ENCODE results near the gene HORMAD2. TPM values are rescaled to one million over a fixed set of nuclear protein-coding genes. Genes with fewer than 3 reads are reported as not detected.

HORMAD2 gene
- total RNA-seq, 1 experiment from 2014 or later: not detected

- Histone ChIP-seq H3K9me3 (ENCODE audit: low read length) (no peaks in the 10 kb centered on the region), H4K20me1 (ENCODE audit: low read length) (no peaks in the 10 kb centered on the region), H3K9me2 (replicated peaks; ENCODE audit: low read length) (no peaks in the 10 kb centered on the region), H3K79me2 (ENCODE audit: low read length) (no peaks in the 10 kb centered on the region), H3K9ac (ENCODE audit: low read length) (no peak overlapping the region), H2AFZ (ENCODE audit: low read length) (no peak overlapping the region), H3K36me3 (ENCODE audit: low read depth, low read length) (no peaks in the 10 kb centered on the region), H3K4me2 (ENCODE audit: low read length) (no peak overlapping the region), H3K27ac (ENCODE audit: low read length) (no peak overlapping the region), H3K4me3 (ENCODE audit: low read length) (no peak overlapping the region), H3F3A (ENCODE audit: low read length, unreplicated experiment) (no peaks in the 10 kb centered on the region), H3K27me3 (ENCODE audit: low read length) (no peaks in the 10 kb centered on the region), H3K4me1 (ENCODE audit: insufficient read depth, low read length) (0 out of 2 replicates have a peak, but pooled peaks cover 6% of the 10 kb centered on the region)
- POLR2A ChIA-PET (ENCODE audit: unreplicated experiment): interaction anchor here (0.5 to 0.6 kb wide), 2 partner anchors 266 to 318 kb away, joined by 3 to 6 read pairs; no protein-coding TSS in a partner anchor
- BruUV-seq (replicated peaks): no TSS peak
- CTCF ChIA-PET: interaction anchor here (0.9 kb wide), 1 partner anchor 183 kb away, joined by 3 read pairs; no protein-coding TSS in a partner anchor
- DNase-seq (peak; percentile 12), ATAC-seq (no peak)
- intact Hi-C loops (cut with micrococcal nuclease): no loop called here
- TF ChIP-seq, protein P1, sequence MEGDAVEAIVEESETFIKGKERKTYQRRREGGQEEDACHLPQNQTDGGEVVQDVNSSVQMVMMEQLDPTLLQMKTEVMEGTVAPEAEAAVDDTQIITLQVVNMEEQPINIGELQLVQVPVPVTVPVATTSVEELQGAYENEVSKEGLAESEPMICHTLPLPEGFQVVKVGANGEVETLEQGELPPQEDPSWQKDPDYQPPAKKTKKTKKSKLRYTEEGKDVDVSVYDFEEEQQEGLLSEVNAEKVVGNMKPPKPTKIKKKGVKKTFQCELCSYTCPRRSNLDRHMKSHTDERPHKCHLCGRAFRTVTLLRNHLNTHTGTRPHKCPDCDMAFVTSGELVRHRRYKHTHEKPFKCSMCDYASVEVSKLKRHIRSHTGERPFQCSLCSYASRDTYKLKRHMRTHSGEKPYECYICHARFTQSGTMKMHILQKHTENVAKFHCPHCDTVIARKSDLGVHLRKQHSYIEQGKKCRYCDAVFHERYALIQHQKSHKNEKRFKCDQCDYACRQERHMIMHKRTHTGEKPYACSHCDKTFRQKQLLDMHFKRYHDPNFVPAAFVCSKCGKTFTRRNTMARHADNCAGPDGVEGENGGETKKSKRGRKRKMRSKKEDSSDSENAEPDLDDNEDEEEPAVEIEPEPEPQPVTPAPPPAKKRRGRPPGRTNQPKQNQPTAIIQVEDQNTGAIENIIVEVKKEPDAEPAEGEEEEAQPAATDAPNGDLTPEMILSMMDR (conservative IDR thresholded peaks at IDR 0.05; ENCODE audit: low read depth, low read length): no peak
- TF ChIP-seq EZH2phosphoT487 (IDR thresholded peaks at IDR 0.05; ENCODE audit: borderline replicate concordance, low read length): no peak
- no peak for TF ChIP-seq EZH2 (IDR thresholded peaks at IDR 0.05; ENCODE audit: low read length, unreplicated experiment)
Measured at GRCh38 chr22:30104501-30105156, 24.4 kb downstream of the HORMAD2 start.

GRCh38 chr22:30105483-30105882 is 25.2 kb downstream of the HORMAD2 start:
- Histone ChIP-seq H3K27me3 (ENCODE audit: low read length) (no peaks in the 10 kb centered on the region), H3K4me1 (ENCODE audit: insufficient read depth, low read length) (0 out of 2 replicates have a peak, but pooled peaks cover 6% of the 10 kb centered on the region), H3K9me3 (ENCODE audit: low read length) (no peaks in the 10 kb centered on the region), H2AFZ (ENCODE audit: low read length) (no peak overlapping the region), H3K4me3 (ENCODE audit: low read length) (no peak overlapping the region), H3K36me3 (ENCODE audit: low read depth, low read length) (no peaks in the 10 kb centered on the region), H4K20me1 (ENCODE audit: low read length) (no peaks in the 10 kb centered on the region), H3F3A (ENCODE audit: low read length, unreplicated experiment) (no peaks in the 10 kb centered on the region), H3K27ac (ENCODE audit: low read length) (no peak overlapping the region), H3K4me2 (ENCODE audit: low read length) (no peak overlapping the region), H3K9ac (ENCODE audit: low read length) (no peak overlapping the region), H3K79me2 (ENCODE audit: low read length) (no peaks in the 10 kb centered on the region), H3K9me2 (replicated peaks; ENCODE audit: low read length) (no peaks in the 10 kb centered on the region)
- CTCF ChIA-PET: no interaction called here
- ATAC-seq (no peak), DNase-seq (no peak)
- no peak for TF ChIP-seq EZH2 (IDR thresholded peaks at IDR 0.05; ENCODE audit: low read length, unreplicated experiment)
- no peak for TF ChIP-seq EZH2phosphoT487 (IDR thresholded peaks at IDR 0.05; ENCODE audit: borderline replicate concordance, low read length)
- TF ChIP-seq, protein P1 (conservative IDR thresholded peaks at IDR 0.05; ENCODE audit: low read depth, low read length): no peak
- intact Hi-C loops (cut with micrococcal nuclease): no loop called here
- POLR2A ChIA-PET (ENCODE audit: unreplicated experiment): no interaction called here
- no TSS peak for BruUV-seq (replicated peaks)

- Histone ChIP-seq H3K27me3 (ENCODE audit: low read length) (no peaks in the 10 kb centered on the region), H3K36me3 (ENCODE audit: low read depth, low read length) (no peaks in the 10 kb centered on the region), H3K79me2 (ENCODE audit: low read length) (no peaks in the 10 kb centered on the region), H3K9ac (ENCODE audit: low read length) (no peak overlapping the region), H3K27ac (ENCODE audit: low read length) (no peak overlapping the region), H3K9me3 (ENCODE audit: low read length) (no peaks in the 10 kb centered on the region), H3K4me3 (ENCODE audit: low read length) (no peak overlapping the region), H3K4me1 (ENCODE audit: insufficient read depth, low read length) (peaks cover 13% of the 10 kb centered on the region), H4K20me1 (ENCODE audit: low read length) (no peaks in the 10 kb centered on the region), H3K4me2 (ENCODE audit: low read length) (no peak overlapping the region), H3K9me2 (replicated peaks; ENCODE audit: low read length) (no peaks in the 10 kb centered on the region), H2AFZ (ENCODE audit: low read length) (peak overlapping the region; percentile 37), H3F3A (ENCODE audit: low read length, unreplicated experiment) (no peaks in the 10 kb centered on the region)
- intact Hi-C loops (cut with micrococcal nuclease): loop anchor here (5.0 kb wide), 2 partner anchors 64 to 94 kb away; no protein-coding TSS in a partner anchor
- ChIA-PET CTCF (no interaction called here), POLR2A (ENCODE audit: unreplicated experiment) (no interaction called here)
- ATAC-seq: no peak
- no TSS peak for BruUV-seq (replicated peaks)
- no peak for DNase-seq
- no peak for TF ChIP-seq EZH2phosphoT487 (IDR thresholded peaks at IDR 0.05; ENCODE audit: borderline replicate concordance, low read length)
- no peak for TF ChIP-seq EZH2 (IDR thresholded peaks at IDR 0.05; ENCODE audit: low read length, unreplicated experiment)
- TF ChIP-seq, protein P1 (conservative IDR thresholded peaks at IDR 0.05; ENCODE audit: low read depth, low read length): no peak
Measured at GRCh38 chr22:30113494-30113893, 33.2 kb downstream of the HORMAD2 start.

Data from PC-3 (cell line).